ENCODE results near the gene MZF1.
A peak's percentile ranks its signal among the peaks of the same experiment; 100 is the strongest.

MZF1 gene

DNA sequence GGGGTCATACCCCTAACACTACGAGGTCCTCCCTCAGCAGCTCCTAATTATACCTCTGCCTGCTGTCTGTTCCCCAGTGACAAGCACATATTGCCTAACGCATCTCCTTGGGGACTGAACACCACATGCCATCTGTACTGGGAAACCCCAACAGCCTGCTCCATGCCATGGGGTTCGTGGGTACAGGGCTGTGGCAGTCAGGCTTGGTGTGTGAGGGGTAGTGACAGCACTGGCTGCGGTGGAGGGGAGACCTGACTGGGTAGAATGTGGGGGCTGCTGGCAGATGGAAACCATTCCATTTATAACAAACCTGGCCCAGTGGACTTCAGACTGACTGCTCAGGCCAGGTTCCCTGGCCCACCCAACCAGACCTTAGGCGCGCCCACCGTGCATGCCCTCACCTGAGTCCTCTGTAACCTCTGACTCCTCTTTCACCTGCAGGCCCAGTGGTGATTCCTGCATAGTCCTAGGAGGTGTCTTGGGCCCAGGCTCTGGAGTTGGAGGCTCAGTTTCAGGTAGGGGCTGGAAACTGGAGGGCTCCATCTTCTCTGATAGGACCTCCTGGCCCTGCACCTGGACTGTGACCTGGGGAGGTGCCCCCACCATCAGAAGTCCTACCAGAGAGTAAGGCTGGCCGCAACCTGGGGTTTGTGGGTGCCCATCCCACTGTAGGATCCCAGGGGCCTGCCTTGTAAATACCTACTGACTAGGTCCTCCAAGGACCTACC lies 3.0 kb downstream of the MZF1 start:
- no peak for DNase-seq (ENCODE audit: low read depth)

DNA sequence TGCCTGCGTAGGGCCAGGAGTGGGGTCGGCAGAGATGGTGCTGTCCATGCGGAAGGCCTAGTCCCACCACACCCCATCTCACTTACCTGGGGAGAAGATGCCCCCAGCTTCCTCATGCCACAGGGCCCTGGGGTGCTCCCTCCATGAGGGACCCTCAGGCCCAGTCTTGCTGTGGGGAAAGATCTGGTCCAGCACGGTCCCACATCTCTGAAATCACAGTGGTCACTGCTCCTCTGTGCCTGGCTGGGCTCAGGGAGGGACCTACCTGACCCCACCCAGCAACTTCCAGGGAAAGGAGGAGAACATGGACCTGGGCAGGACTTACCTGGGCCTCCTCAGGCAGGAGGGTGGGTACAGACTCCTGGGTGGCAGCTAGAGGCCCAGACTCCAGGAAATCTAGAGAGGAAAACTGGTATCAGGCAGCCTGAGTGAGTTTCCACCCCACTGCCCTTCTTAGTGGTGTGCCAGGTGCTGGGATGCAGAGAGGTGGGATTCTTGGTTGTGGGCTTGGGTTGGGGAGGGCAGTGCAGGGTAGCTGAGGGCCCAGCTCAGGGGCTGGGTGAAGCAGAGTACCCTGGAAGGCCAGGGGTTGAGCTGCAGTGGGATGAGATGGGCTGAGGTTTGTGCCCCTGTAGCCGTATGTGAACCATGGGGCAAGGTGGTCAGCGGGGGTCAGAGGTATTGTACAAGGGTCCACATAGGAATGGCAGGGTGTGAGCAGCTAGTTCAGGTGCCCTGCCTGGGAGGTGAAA lies 3.8 kb downstream of the MZF1 start:
- DNase-seq (ENCODE audit: low read depth): no peak

DNA sequence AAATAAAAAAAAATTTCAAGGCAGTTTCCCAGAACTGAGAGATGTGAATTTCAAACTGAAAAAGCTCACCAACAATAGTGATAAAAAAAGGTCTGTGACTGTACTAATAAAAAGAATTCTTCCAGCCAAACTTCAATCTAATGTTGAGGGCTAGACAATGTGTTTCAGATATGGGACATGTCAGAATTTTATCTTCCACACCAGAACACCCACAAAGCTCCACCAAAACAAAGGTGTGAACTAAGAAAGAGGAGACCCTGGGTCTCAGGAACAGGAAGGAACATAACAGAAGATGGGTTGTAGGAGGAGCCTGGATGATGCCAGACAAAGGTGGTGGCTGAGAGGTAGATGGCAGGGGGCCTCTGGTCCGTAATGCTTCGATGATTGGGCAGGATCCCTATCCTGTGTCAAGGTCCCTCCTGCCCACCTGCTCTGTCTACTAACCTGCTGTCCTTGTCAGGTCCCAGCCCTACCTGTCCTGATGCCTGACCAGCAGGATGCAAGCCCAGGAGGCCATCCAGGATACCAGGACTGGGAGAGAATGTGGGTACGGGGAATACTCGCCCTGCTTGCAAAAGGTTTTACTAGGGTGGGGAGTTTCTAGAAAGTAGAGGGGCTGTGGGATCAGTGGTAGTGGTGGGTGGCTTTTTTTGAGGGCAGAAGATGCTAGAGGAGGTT lies 4.5 kb downstream of the MZF1 start:
- DNase-seq (ENCODE audit: low read depth): no peak

DNA sequence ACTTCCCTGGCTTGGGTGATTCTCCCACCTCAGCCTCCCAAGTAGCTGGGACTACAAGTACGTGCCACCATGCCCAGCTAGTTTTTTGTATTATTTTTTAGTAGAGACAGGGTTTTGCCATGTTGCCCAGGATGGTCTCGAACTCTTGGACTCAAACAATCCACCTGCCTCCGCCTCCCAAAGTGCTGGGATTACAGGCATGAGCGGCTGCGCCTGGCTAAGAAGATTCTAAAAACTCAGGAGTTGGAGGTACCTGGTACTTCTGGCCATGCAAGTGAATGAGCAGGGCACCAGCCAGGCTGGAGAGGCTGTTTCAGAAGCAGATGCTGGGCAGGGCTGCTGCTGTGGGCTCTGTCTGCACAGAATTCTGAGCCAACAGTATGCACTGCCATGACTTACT lies 6.1 kb downstream of the MZF1 start:
- DNase-seq (ENCODE audit: low read depth): no peak

DNA sequence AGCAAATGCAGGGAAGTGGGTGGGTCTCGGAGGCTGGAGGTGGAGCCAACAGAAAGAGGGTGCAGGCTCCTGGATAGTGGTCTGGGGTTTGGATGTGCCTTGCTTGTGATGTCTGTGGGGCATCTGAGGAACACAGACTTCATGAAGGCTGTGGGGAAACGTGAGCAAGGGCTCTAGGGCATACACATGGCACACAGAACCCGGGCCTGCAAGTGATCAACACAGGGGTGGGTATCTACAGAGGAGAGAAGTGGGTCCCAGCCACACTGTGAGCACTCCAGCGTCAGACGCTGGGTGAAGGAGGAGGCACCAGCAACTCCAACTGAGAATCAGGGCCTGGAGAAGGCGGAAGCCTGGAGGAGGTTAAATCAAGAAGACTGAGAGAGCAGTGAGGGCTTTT lies 9.3 kb downstream of the MZF1 start:
- DNase-seq (ENCODE audit: low read depth): no peak

DNA sequence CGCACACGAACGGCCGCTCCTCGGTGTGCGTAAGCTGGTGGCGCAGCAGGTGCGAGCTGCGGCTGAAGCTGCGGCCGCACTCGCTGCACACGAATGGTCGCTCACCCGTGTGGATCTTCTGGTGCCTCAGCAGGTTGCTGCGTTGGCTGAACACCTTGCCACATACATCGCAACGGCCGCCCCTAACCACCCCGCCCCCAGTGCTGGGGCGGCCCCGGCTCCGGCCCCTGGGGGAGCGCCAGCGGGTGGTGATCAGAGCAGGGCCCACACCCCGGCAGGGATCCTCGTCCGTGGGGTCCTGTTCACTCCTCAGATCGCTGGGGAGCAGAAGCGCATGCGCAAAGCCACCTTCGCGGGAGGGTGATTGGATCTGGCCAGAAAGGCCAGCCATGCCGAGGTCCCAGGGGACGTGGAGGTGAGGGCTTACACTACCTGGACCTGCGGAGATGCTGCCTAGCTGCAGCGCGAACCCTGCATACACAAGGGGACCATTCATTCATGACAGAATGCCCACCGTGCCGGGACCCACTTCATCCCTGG lies 10.0 kb downstream of the MZF1 start:
- DNase-seq (ENCODE audit: low read depth): no peak

DNA sequence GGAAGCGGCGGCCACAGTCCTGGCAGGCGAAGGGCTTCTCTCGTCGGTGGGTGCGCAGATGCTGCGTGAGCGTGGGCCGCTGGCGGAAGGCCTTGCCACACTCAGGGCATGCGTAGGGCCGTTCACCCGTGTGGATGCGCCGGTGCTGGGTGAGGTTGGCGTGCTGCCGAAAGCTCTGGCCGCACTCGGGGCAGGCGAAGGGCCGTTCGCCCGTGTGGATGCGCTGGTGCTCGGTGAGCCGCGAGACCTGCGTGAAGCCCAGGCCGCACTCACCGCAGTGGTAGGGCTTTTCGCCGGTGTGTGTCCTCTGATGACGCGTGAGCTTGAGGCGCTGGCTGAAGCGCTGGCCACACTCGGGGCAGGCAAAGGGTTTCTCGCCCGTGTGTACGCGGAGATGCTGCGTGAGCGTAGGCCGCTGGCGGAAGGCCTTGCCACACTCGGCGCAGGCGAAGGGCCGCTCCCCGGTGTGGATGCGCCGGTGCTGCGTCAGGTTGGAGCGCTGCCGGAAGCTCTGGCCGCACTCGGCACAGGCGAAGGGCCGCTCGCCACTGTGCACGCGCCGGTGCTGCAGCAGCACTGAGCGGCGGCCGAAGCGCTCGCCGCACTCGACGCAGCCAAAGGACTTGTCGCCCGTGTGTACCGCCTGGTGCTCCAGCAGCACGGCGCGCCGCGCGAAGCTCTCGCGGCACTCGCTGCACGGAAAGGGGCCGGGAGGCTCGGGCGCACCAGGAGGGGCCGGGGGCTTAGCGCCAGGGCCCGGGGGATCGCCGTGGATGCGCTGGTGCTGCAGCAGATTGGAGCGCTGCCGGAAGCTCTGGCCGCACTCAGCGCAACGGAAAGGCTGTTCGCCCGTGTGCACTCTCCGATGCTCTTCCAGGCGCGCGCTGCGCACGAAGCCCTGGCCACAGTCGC lies 10.8 kb downstream of the MZF1 start:
- DNase-seq (ENCODE audit: low read depth): peak; percentile 59

DNA sequence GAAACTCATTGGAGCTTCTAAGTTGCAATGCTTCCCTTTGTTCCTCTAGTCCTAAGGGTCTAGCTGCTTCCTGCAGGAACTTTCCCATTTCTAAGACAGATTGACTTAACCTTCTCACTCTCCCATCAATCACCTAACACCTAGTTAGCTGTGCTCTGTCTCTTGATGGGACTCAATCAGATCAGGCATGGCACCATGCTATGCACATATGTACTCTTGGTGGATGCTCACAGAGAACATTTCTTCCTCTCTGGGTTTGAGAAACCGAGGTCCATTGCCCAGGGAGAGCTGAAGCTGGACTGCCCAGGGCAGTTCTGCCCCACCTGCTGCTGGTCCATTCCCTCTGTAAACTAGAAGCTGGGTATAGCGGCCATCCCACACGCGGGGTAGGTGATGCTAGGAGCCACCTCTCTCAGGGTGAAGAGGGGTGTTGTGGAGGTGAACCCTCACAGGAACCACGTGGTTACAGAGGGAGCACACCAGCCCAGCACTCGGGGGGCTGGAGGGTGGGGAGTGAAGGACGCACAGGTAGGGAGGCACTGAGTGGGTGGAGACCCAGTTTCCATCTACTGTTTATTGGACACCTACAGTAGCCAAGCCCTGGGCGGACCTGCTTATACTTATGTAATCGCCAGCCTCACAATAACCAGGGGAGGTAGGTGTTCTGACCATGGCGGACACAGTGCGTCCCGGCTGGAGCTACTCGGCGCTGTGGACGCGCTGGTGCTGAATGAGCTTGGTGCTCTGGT lies 11.6 kb downstream of the MZF1 start:
- no peak for DNase-seq (ENCODE audit: low read depth)

DNA sequence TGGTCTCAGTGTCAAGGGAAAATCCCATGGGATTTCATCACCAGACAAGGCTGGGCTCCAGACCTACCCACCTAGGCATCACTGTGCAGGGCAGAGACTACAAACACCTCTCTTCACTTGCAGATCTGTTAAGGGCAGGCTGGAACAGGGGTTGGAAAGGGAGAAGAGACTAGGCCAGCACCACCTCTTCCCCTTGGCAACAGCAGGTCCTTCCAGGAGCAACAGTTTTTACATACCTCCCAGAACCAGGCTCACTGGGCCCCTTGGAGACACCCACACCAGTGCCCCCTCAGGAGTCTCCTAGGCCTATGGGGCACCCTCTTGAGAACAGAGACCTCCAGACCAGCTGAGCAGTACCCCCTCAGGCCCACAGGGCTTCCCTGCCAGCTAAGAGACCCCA lies 12.2 kb downstream of the MZF1 start:
- no peak for DNase-seq (ENCODE audit: low read depth)

DNA sequence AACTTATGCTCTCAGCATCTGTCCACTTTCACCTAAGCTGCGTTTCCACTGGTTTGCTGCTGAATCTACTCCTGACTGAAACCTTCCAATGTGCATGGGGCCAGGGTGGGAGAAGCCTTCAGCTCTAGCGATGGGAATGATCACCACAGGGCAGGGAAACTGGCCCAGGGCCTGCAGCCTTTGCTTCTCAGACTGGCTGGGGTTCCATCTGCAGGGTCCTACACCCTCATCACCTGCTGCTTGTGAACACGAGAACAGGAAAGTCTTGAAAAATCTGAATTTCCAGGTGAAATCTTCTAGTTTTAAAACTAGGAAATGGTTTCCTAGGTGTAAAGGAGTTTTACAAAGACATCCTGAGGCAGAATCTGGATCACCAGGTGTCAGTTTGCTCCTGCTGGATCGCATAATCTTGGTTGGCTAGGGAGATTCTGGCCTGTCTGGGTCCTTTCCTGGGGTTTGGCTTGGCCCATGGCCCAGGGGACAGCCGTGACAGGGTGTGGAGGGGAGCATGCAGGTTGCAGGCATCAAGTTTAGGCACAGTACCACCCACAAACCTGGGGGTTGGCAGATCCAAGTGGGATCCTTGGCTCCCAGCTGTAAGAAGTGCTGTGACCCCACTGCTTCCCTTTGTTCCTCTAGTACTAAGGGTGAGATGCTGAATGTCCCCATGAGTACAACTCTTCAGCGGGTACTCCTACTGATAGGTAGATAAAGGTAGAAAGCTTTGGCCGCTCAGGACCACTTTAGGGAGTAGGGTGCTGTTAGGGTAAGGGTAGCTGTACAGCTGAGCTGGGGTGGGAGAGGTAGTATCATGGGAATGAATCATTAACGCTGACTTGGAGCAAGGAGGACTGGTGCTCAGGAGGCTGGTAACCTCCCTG lies 12.9 kb downstream of the MZF1 start:
- no peak for DNase-seq (ENCODE audit: low read depth)

DNA sequence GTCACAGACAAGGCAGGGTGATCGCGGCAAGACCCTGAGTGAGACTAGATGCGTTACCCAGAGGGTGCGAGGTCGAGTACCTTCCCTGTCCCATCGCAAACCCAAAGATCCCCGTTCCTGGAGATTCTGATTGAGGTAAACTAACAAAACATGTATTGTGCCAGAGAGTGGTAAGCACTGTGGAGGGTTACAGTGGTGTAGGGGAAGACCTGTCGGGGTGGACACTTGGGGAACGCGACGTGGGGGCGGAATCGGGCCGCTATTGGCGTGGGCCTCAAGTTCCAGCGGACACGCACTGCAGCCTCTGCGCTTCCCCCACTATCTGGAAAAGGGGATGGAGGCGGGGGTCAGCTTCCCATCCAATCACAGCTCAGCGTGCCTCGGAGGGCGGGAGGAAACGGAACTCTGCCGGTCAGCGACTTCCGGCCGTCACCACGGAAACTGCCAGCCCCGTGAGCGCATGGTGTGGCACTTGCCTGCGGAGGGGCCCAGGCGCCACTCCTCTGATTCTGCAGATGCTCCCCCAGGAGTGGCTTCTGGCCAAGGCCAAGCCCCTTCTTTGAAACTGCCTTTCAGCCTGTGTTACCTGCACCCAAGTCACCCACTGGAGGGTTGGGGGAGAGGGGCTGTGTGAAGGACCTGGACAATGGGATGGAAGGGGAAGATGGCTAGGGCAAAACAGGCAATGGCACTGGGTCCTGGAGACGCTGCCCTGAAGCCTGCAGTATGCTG lies 13.7 kb downstream of the MZF1 start:
- DNase-seq (ENCODE audit: low read depth): peak; percentile 90

DNA sequence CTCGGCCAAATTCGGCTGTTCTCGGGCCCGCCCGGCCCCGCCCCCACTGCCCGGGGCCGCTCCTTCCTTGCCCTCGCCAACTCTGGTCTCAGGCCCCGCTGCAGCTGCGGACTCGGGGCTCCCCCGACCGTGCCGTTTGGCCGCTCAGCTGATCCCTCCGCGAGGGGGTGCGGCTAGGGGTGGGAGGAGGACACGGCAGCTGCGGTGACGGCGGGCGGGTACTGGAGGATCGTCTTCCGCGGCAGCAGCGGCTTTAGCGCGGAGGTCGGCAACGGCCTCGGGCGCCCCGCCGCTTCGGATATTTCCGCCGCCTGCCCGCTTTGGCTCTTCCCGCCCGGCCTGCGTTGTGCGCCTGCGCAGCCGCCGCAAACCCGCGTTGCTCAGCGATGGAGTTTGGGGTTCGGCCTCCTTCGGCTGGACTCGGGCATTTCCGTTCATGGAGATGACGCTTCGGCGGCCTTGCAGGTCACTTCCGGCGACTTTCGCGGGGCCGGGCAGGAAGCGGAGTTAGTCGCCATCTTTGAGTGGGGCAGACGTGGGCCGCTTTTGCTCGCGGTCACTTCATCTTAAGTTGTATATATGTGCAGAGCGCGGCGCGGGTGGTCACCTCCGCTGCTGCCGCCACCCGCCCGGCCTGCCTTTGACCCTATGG lies 14.4 kb downstream of the MZF1 start:
- peak; percentile 98 for DNase-seq (ENCODE audit: low read depth)

DNA sequence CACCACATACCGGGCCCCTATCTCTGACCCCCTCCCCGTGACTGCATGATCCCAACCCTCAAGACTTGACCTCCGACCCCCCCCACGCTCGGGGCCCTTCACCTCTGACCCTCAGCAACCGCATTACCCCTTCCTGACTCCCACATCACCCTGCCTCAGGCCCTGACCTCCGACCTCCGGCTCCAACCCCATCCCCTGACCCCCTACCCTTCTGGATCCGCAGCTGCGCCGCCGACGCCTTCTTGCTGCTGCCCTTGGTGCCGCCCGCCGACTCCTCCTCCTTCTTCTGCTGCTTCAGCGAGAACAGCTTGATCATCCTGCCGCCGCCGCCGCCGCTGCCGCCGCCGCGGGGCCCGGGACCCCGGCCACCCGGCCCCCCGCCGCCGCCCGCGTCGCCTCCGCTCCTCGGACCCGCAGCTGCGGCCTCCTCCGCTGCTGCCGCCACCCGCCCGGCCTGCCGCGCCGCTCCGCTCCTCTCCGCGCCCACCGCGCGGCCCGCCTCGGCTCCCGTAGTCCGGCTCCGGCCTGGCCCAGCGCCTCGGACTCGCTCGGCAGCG lies 15.0 kb downstream of the MZF1 start, which contains the start of gene UBE2M:
TSS of gene UBE2M (minus strand) at position 546 of the 557 bp plus-strand sequence. CDS start at position 316, 230 bp downstream.
- DNase-seq (ENCODE audit: low read depth): peak; percentile 57

DNA sequence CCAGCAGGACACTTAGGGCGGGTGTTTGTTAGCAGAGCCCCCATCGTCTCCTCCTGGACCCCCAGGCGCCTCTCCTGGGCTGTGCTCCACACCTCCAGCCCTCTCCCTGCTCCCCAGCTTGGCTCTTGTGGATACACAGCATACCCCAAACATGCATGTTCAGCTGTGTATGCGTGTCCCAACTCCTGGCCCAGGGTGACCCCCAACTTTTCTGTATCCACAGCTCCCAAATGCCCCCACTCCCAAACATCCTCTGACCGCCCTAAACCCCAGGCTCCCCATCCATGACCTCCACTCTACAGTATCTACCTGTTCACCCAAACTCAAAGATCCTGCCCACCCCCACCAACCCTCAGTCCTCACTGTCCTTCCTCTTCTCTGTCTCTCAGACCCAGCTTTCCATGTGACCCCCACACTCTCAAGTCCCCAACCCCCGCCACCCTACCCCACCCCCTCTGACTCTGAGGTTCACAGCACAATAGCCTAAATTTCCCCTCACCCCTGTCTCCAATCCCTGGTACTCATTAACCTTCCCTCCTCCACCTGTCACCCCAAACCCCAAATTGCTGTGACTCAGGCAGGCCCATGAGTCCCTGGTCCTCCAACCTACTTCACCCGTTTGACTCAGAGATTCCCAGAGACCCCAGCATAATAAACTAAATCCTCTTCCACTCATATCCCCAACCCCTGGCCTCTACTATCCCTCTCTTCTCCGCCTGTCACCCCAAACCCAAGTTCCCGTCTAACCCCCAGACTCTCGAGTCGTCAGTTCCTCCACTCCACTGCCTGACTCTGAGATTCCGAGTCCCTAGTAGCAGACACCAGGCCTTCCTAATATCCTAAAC lies 15.7 kb downstream of the MZF1 start:
- DNase-seq (ENCODE audit: low read depth): no peak

DNA sequence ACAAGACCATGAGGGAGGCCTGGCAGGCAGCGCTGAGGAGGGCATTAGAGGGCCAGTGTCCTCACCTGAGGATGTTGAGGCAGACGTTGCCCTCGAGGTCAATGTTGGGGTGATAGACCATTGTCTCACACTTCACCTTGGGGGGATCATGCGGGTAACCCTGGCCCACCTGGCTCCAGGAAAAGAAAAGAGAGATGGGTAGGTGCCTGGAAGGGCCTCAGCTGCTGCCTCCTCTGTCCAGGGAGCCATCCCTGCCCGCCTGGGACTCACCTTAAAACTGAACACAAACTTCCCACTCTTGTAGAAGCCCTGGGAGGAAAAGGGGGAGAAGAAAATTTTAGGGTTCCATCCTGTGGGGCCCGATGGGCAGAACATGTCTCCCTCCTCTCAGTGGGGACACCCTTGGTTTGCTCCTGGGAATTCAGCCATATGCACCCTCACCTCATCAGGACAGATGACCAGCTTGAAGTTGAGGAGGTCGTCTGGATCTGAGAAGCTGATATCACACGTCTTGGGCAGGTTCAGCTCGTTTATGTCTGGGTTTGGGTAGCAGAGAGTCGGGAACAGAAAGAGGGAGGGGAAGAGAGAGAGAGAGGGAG lies 16.4 kb downstream of the MZF1 start:
- no peak for DNase-seq (ENCODE audit: low read depth)

DNA sequence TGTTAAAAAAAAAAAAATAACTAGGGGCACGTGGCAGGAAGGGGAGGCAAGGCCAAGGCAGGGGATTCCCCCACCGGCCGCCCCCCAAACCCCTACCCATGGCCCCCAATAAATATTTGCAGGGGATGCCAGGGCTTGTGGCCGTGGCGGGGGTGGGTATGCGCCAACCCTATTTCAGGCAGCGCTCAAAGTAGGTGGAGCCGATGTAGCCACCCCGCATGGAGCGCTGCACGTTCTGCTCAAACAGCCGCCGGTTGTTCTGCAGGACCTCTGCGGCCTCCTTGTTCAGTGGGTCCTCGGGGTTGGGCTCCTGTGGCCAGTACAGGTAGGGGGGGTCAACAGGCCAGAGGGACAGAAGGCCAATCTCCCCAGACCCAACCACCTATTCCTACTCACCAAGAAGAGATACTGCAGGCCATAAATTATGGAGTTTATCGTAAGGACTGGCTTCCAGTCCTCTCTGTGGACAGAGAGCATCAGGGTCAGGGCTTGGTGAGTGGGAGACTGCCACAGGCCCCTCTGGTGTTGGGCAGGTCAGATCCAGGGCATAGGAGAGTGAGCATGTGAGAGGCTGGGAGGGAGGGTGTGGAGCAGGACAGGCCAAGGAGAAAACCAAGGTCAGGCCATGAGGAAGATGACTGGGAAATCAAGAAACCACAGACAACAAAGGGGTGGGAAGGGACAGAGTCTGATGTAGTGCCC lies 17.1 kb downstream of the MZF1 start:
- no peak for DNase-seq (ENCODE audit: low read depth)
